GM18951 (cell line): ENCODE data around the gene FZD10.

Experiments used
- POLR2A ChIP-seq: IDR thresholded peaks from 4 replicates; pipeline ENCODE4 v1.6.1; 2011; ENCODE audit warnings: mild to moderate bottlenecking; ENCODE audit not compliant: insufficient read length, insufficient read depth; ENCODE audit errors: extremely low read depth
- in situ Hi-C: fragments of 300-500 bp; cut with MboI; formaldehyde crosslinking; loops from one replicate; pipeline ENCODE4 v1.12.0; 2022; ENCODE audit warnings: low sequenced_read_pairs, mixed read lengths, inconsistent platforms; ENCODE audit not compliant: unreplicated experiment

Gene FZD10

DNA sequence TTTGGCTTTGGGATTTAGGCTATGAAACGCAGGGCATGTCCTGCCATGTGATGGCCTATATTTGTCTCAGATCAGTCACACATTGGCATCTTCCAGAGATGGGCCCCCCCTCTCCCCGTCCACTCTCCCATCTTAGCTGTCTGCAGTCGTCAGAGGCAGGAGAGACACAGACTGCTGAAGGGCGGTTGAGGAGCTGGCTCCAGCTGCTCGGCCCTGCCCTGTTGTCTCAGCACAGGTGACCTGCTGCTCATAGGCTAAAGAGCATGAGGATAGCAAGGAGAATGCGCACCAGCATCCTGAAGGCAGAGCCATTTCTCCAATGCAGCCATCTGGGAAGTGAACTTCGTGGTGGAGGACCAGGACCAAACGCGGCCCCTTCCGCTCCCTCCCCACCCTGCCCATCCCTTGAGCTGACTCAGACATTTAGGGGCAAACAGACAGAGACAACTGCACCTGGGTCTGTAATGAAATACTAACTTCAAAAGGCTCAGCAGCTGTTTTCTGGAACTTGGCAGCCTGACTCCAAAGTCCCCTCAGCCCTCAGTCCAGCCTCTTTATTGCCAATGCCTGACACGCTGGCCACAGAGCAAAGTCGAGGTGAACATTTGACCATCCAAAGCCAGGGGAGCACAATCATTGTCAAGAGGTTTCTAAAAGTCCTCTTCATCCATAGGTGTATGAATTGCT is 22.3 kb downstream of the FZD10 start:
- no peak for TF ChIP-seq POLR2A
- in situ Hi-C loops: no loop called here

DNA sequence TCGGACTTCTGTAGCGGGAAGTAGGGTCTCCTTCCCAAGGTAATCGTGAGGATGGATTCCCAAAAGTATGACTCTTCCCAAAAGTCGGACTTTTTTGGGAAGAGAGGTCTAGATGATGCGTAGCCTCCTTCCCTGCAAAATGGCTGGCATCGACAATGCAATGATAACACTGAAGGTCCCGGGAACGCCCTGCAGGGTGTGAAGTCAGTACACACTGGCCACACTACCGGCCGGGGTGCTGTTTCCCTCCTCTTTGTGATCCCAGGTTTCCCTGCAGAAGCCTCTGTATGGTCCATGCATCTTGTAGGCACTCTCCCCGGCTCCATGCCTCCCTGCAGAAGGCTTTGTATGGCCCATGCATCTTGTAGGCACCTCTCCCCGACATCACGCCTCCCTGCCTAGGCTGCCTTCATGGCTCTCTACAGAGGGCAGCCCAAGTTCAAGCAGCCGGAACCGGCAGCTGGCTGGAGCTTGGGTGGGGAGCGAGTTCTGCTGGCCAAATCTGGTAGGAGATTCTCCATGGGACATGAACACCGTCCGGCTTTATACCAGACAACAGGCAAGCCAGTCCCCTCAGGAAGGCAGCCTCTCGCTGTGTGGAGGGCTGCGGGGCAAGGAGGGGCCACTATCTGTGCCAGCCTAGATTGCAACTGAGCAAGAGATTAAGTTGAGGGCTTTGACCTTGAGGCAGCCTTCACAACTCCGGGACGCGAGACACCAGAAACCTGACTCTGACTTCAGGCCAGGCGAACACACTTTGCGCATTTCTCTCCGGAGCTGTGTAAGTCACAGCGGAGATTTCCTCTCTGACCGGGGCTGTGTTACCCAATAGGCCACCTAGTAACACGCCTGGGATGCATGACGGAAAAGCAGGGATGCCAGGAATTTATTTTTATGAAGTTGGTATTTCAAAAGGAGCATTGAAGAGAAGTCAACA is 23.5 kb downstream of the FZD10 start:
- no peak for TF ChIP-seq POLR2A
- in situ Hi-C loops: no loop called here

DNA sequence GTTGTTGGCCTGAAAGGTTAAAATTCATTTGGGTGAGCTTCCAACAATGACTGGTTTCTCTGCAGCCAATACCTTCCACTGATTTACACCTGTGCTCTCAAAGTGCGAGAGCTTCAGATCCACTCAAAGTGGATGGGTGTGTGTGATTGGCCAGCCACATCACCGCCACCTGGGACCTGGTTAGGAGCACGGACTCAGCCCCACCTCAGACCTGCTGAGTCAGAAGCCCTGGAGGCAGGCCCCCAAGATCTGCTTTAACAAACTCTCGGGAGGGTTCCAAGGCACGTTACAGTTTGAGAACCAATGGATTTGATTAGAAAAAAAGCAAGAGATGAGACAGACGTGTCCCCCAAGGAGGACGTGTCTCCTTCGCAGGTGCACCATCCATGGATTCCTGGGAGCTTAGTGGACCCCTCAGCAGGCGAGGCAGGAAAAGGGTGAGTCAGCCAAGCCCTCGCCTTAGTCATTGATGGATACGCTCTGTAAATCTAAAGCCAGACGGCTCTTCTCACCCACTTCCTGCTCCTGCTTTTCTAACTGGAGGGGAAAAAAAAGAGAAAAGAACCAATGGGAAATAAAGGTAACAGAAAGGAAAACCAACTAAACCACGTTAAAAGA is 24.5 kb downstream of the FZD10 start:
- in situ Hi-C loops: no loop called here
- no peak for TF ChIP-seq POLR2A

DNA sequence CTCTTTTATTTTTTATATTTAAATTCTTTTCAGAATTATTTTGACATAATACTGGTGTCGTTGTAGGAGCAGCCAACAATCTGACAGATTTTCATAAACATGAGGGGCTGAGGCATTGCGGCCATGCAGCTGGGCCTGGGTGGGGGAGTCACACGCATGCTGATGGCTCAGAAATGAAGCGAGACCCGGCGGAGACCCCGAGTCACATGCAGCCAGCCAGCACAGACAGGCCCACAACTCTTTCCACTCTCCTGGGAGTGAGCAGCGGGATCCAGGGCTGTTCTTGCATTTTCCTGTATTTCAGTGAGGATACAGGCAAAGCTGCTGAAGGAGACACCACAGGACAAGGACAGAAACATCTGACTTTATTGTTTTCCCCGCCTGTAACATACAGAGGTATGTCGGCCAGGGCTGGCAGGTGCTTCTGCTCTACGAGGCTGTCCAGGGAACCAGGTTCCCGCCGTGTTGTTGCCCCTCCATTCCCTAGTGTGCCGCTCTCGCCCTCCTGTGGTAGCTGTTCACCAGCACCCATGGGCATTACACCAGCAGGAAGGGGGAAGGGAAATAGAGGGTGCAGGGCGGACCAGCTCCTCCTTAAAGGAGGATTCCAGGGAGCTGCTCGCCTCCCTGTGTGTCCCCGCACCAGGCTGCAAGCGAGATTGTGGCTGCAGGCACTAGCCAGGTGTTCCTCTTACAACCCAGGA is 30.5 kb downstream of the FZD10 start:
- no peak for TF ChIP-seq POLR2A
- in situ Hi-C loops: no loop called here

DNA sequence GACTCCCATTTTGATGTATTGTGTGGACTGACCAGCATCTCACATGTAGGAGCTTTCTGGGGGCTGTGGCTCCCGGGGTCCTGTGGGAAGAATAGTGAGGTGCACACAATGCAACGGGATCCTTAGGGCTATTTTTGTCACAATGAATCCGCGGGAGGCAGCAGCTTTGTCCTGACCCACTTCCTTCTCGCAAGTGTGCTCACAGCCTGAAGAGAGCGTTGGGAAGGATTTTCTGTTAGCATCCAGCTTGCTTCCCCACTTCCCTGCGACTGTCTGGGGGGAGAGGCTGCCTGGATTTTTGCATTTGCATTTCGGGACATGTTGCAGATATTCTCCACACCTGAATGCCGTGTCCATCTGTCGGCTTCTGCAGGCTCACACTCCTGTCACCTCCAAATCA is 31.9 kb downstream of the FZD10 start:
- in situ Hi-C loops: no loop called here
- TF ChIP-seq POLR2A: no peak

DNA sequence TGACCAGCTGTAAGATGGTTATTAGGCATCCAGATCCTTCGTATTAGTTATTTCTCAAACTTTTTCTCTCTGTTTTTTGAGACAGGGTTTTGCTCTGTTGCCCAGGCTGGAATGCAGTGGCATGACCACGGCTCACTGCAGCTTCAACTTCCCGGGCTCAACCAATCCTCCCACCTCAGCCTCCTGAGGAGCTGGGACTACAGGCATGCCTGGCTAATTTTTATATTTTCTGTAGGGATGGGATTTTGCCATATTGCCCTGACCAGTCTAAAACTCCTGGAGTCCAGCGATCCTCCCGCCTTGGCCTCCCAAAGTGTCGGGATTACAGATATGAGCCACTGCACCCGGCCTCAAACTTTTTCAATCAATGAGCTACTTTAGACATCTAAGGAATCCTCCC is 33.1 kb downstream of the FZD10 start:
- in situ Hi-C loops: no loop called here

DNA sequence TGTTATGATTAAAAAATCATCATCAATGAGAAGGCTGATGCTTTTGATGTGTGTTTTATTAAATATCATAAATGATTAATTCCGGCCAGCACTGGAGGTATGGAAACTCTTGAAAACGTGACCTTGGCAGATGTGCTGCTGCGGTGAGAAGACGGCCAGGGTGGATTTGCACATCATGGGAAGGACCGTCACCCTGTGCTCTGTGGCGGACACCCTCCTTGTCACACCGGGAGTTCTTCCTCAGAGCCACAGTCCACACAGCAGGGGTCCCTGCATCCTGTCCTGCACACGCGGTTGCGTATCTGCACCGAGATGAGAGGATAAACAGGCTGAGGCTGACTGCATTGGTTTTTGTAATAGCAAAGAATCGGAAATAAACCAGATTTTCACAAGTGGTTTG is 33.5 kb downstream of the FZD10 start:
- no peak for TF ChIP-seq POLR2A
- in situ Hi-C loops: no loop called here

More for the DNA sequence above, 33.1 kb downstream of the FZD10 start:
- TF ChIP-seq POLR2A: no peak

DNA sequence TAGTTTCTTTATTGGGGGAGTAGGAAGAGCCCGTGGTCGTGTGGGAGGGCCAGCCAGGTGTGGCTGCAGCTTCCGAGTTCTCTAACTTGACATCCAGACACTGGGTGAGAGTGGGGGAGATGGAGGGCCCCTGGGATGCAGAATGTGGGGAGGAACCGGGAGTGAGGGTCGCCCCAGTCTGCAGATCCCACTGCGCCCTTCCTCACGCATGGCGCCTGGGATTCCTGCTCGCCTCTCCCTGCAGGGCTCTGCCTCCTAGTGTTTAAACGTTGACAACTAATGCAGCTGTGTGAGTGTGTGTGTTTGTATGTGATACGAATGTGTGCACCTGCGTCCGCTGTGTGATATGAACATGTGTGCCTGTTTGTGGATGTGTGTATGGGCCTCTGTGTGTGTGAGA is 34.6 kb downstream of the FZD10 start:
- in situ Hi-C loops: no loop called here
- TF ChIP-seq POLR2A: no peak

DNA sequence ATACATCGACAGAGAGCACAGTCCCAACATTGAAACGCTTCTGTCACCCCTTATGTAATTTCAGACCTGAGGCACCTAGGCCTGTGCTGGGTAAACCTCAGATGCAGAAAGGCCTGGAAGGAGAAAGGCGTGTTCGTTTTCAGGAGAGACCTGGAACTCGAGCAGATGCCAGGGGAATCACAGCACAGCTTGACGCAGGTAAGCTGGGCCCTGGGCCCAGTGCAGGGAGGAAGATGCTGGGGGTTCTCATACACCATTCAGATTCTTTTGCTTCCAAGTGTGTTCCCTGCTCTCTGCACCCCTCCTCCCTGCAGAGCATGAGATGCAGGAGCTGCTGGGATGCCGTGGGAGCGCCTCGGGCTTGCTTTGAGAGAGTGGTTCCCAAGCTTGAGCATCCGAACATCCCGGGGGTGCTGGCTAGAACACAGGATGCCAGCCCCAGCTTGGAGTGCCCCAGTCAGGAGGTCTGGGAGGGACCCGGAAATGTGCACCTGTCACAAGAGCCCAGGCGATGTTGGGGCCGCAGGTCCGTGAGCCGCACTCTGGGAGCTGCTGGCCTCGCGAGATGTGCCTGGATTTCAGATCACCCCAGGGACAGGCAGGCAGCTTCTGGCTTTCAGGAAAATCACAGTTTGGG is 35.9 kb downstream of the FZD10 start:
- in situ Hi-C loops: no loop called here
- TF ChIP-seq POLR2A: no peak

DNA sequence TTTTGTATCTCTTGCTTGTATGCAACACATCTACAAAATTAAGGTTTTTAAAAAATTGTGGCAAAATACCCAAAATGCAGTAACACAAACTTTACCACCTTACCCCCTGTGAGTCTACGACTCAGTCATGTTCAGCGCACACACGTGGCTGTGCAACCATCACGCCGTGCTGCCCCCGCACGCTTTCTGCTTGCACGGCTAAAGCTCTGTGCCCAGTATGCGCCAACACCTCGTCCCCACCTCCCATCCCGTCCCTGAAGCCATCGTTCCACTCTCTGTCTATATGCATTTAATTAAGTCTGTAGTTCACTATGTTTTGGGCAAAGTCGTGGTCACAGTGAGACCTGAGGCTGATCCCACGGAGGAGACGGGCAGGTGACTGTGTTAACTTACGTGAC is 36.4 kb downstream of the FZD10 start:
- in situ Hi-C loops: no loop called here
- TF ChIP-seq POLR2A: no peak

DNA sequence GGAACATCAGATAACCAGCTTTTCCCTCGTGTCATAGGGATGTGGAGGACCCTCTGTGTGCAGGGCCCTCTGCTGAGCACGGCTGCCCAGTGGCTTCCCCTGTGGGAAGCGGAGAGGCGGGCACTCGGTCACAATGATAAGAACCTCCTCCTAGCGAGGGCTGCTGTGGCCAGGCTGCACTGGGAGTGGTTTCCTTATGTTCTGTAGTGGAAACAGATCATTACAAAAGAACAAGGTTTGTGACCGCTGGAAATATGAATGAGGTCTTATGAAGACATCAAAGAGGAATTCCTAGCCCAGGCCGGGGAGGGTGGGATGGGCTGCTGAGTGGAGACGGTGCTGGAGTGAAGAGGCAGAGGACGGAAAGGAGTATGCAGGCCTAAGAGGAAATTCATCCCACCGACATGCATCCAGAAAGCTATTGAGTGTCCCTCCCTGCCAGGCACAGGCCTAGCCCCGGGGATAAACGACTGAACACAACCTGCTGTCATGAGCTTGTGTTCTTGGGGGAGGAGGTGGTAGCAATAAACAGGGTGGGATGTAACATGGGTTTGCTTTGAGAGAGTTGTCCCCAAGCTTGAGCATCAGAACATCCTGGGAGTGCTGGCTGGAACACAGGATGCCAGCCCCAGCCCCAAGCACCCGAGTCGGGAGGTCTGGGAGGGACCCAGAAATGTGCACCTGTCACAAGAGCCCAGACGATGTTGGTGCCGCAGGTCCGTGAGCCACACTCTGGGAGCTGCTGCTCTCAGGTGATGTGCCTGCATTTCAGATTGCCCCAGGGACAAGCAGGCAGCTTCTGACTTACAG is 37.5 kb downstream of the FZD10 start:
- no peak for TF ChIP-seq POLR2A
- in situ Hi-C loops: no loop called here

DNA sequence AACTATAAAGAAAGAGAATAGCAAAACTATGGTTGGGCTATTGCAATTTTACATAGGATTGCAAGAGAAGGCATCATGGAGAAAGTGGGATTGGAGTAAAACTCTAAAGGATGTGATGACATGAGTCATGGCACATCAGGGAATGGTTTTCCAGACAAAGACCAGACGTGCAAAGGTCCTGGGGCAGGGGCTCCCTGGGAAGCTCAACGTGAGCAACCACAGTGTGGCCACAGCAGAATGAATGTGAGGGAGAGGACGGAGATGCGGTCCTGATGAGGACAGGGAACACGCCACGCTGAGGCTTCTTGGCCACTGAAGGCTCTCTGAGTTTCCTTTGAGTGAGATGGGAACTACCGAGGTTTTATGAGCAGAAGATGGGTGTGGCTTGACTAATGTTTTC is 38.2 kb downstream of the FZD10 start:
- no peak for TF ChIP-seq POLR2A
- in situ Hi-C loops: no loop called here
